DOHH2 (cell line): ENCODE results near the gene DENND1B.

Source experiments
- H3F3A ChIP-seq: fragments of 200-600 bp; sonication (generic), shearing (Covaris generic); 2 replicates; pipeline ENCODE4 v1.6.0; 2016; ENCODE audit warnings: antibody characterized with exemption, mild to moderate bottlenecking; ENCODE audit not compliant: control insufficient read depth, insufficient read depth
- H3K27ac ChIP-seq: fragments of 200-600 bp; sonication (generic); 2 replicates; pipeline ENCODE4 v1.5.1; 2014; ENCODE audit warnings: low read depth, mild to moderate bottlenecking, low read length, moderate library complexity
- H3K27me3 ChIP-seq: fragments of 200-600 bp; sonication (generic); 2 replicates; pipeline ENCODE4 v1.6.1; 2014; ENCODE audit warnings: mild to moderate bottlenecking, low read length, mixed read lengths; ENCODE audit not compliant: control insufficient read depth
- H3K36me3 ChIP-seq: fragments of 200-600 bp; sonication (generic); 2 replicates; pipeline ENCODE4 v1.6.1; 2014; ENCODE audit warnings: mild to moderate bottlenecking, low read length, moderate library complexity, mixed read lengths; ENCODE audit not compliant: control insufficient read depth
- H3K4me1 ChIP-seq: fragments of 200-600 bp; sonication (generic); 2 replicates; pipeline ENCODE4 v1.6.1; 2014; ENCODE audit warnings: mild to moderate bottlenecking, low read length, mixed read lengths; ENCODE audit not compliant: control insufficient read depth
- H3K4me2 ChIP-seq: fragments of 200-600 bp; sonication (generic); 2 replicates; pipeline ENCODE4 v1.6.0; 2014; ENCODE audit warnings: mild to moderate bottlenecking, low read length, moderate library complexity
- H3K4me3 ChIP-seq: fragments of 200-600 bp; sonication (generic); 2 replicates; pipeline ENCODE4 v1.5.1; 2014; ENCODE audit warnings: mild to moderate bottlenecking, low read length, mixed read lengths
- H3K79me2 ChIP-seq: fragments of 200-600 bp; sonication (generic); 2 replicates; pipeline ENCODE4 v1.6.1; 2014; ENCODE audit warnings: mild to moderate bottlenecking, low read length, mixed read lengths; ENCODE audit not compliant: control insufficient read depth
- H3K9me2 ChIP-seq: fragments of 200-600 bp; sonication (generic); replicated peaks from 2 replicates; pipeline ENCODE4 v1.6.1; 2014; ENCODE audit warnings: mild to moderate bottlenecking, low read length, mixed read lengths; ENCODE audit not compliant: control insufficient read depth
- H3K9me3 ChIP-seq: fragments of 200-600 bp; sonication (generic); 2 replicates; pipeline ENCODE4 v1.6.1; 2014; ENCODE audit warnings: antibody characterized with exemption, low read length, mixed read lengths; ENCODE audit not compliant: control insufficient read depth, insufficient read depth
- H4K20me1 ChIP-seq: fragments of 200-600 bp; sonication (generic); 2 replicates; pipeline ENCODE4 v1.6.0; 2014; ENCODE audit warnings: low read depth, mild to moderate bottlenecking, antibody characterized with exemption, low read length, moderate library complexity; ENCODE audit not compliant: control insufficient read depth, insufficient read depth
- CTCF ChIP-seq: fragments of 200-600 bp; sonication (generic); IDR thresholded peaks from one replicate; pipeline ENCODE4 v1.5.1; 2014; ENCODE audit warnings: antibody characterized with exemption, mild to moderate bottlenecking, low read depth, low read length; ENCODE audit not compliant: poor library complexity, severe bottlenecking
- EZH2phosphoT487 ChIP-seq: fragments of 200-600 bp; sonication (generic); IDR thresholded peaks from 2 replicates; pipeline ENCODE4 v1.6.1; 2017; ENCODE audit warnings: borderline replicate concordance, mild to moderate bottlenecking, antibody characterized with exemption, low read length, moderate library complexity, mixed read lengths

DENND1B gene

GRCh38 chr1:197736685-197737084 lies 38.6 kb downstream of the DENND1B start:
- H3K36me3 ChIP-seq = 0 out of 2 replicates have a peak, but pooled peaks cover 2% of the 10 kb centered on the region
- no peaks in the 10 kb centered on the region for H3K9me3 ChIP-seq
- H3F3A ChIP-seq = no peaks in the 10 kb centered on the region
- H3K27me3 ChIP-seq = no peaks in the 10 kb centered on the region
- peaks cover 37% of the 10 kb centered on the region for H3K79me2 ChIP-seq
- H3K9me2 ChIP-seq = no peaks in the 10 kb centered on the region
- no peak overlapping the region for H3K4me2 ChIP-seq
- H3K27ac ChIP-seq = no peak overlapping the region
- no peak overlapping the region for H3K4me3 ChIP-seq
- no peaks in the 10 kb centered on the region for H4K20me1 ChIP-seq
- H3K4me1 ChIP-seq = 0 out of 2 replicates have a peak, but pooled peaks cover 3% of the 10 kb centered on the region
- TF ChIP-seq EZH2phosphoT487 (no peak), CTCF (no peak)

GRCh38 chr1:197735461-197735860 lies 39.8 kb downstream of the DENND1B start:
- Histone ChIP-seq H3K4me2 (no peak overlapping the region), H3K27ac (no peak overlapping the region), H3K9me3 (no peaks in the 10 kb centered on the region), H3F3A (no peaks in the 10 kb centered on the region), H3K79me2 (peaks cover 37% of the 10 kb centered on the region), H3K9me2 (no peaks in the 10 kb centered on the region), H3K4me3 (no peak overlapping the region), H3K36me3 (0 out of 2 replicates have a peak, but pooled peaks cover 2% of the 10 kb centered on the region), H3K4me1 (0 out of 2 replicates have a peak, but pooled peaks cover 3% of the 10 kb centered on the region), H3K27me3 (no peaks in the 10 kb centered on the region), H4K20me1 (no peaks in the 10 kb centered on the region)
- TF ChIP-seq CTCF (no peak), EZH2phosphoT487 (no peak)

GRCh38 chr1:197733324-197733723 lies 42.0 kb downstream of the DENND1B start:
- Histone ChIP-seq H3K4me3 (no peak overlapping the region), H3K9me3 (no peaks in the 10 kb centered on the region), H3K4me1 (0 out of 2 replicates have a peak, but pooled peaks cover 3% of the 10 kb centered on the region), H3K9me2 (no peaks in the 10 kb centered on the region), H4K20me1 (no peaks in the 10 kb centered on the region), H3K4me2 (no peak overlapping the region), H3K27me3 (no peaks in the 10 kb centered on the region), H3K79me2 (peaks cover 20% of the 10 kb centered on the region), H3K36me3 (0 out of 2 replicates have a peak, but pooled peaks cover 2% of the 10 kb centered on the region), H3K27ac (no peak overlapping the region), H3F3A (no peaks in the 10 kb centered on the region)
- TF ChIP-seq EZH2phosphoT487 = no peak
- TF ChIP-seq CTCF = no peak

- H3K4me2 ChIP-seq = no peak overlapping the region
- H4K20me1 ChIP-seq = no peaks in the 10 kb centered on the region
- 0 out of 2 replicates have a peak, but pooled peaks cover 2% of the 10 kb centered on the region for H3K36me3 ChIP-seq
- H3K9me2 ChIP-seq = no peaks in the 10 kb centered on the region
- no peaks in the 10 kb centered on the region for H3K9me3 ChIP-seq
- TF ChIP-seq CTCF (no peak), EZH2phosphoT487 (no peak)
- no peaks in the 10 kb centered on the region for H3K27me3 ChIP-seq
- no peaks in the 10 kb centered on the region for H3F3A ChIP-seq
- H3K4me3 ChIP-seq = no peak overlapping the region
- no peak overlapping the region for H3K27ac ChIP-seq
- peaks cover 13% of the 10 kb centered on the region for H3K79me2 ChIP-seq
- H3K4me1 ChIP-seq = no peaks in the 10 kb centered on the region
Measured at GRCh38 chr1:197732187-197732586, 43.1 kb downstream of the DENND1B start.
